SK-N-SH (cell line): ENCODE results near the gene RHOXF1. TPM values are rescaled to one million over a fixed set of nuclear protein-coding genes. Genes with fewer than 3 reads are reported as not detected.
"Not testable (repeated sequence)": the region's sequence is repeated elsewhere in the genome, so short reads cannot be mapped to it uniquely, and the experiment has no call there.

Experiments used
- CTCF ChIA-PET: fragments of 300-600, 350-600 bp; formaldehyde crosslinking; extraction: SDS; loops from one replicate; lab custom pipeline; 2021; lab: Yijun Ruan, JAX
- POLR2A ChIA-PET: fragments of 350-600 bp; sonication (Branson Sonifier 250); formaldehyde crosslinking; extraction: SDS; loops from one replicate; lab custom pipeline; 2020; ENCODE audit warnings: antibody characterized with exemption, inconsistent platforms; lab: Yijun Ruan, JAX
- DNase-seq: peaks from one replicate; pipeline ENCODE4 v3.0.0; 2012
- H2AFZ ChIP-seq: fragments of 200-600 bp; sonication (generic); 2 replicates; pipeline ENCODE4 v1.8.1; 2016; ENCODE audit warnings: antibody characterized with exemption, mild to moderate bottlenecking, low read depth
- H3F3A ChIP-seq: fragments of 200-600 bp; sonication (generic); replicated peaks from 2 replicates; pipeline ENCODE3; 2016; ENCODE audit warnings: antibody characterized with exemption, mild to moderate bottlenecking; ENCODE audit not compliant: insufficient read depth
- H3K27ac ChIP-seq, 2 experiments: fragments of 200-500 bp in 1 of 2; fragments of 200-600 bp in 1 of 2; sonication (Bioruptor generic) in 1 of 2; sonication (generic), shearing (Covaris generic) in 1 of 2; 2 replicates each; pipeline versions ENCODE4 v1.5.1 to v1.6.1; 2014 to 2016; ENCODE audit warnings: low read depth in 2 of 2, inconsistent platforms in 1 of 2, low read length in 1 of 2, mild to moderate bottlenecking in 1 of 2, mixed read lengths in 1 of 2
- H3K27me3 ChIP-seq: fragments of 200-600 bp; sonication (generic), shearing (Covaris generic); 2 replicates; pipeline ENCODE4 v1.6.1; 2016; ENCODE audit warnings: mixed run types; ENCODE audit not compliant: insufficient read depth
- H3K36me3 ChIP-seq, 2 experiments: fragments of 200-500 bp in 1 of 2; fragments of 200-600 bp in 1 of 2; sonication (Bioruptor generic) in 1 of 2; sonication (generic) in 1 of 2; replicated peaks in 1 of 2; 2 replicates each; pipeline versions ENCODE3 to v1.5.1; 2014 to 2016; ENCODE audit warnings: low read length in 1 of 2, mild to moderate bottlenecking in 1 of 2; ENCODE audit not compliant: insufficient read depth in 2 of 2, control insufficient read depth in 1 of 2
- H3K4me1 ChIP-seq, 2 experiments: fragments of 200-500 bp in 1 of 2; fragments of 200-600 bp in 1 of 2; sonication (Bioruptor generic) in 1 of 2; sonication (generic), shearing (Covaris generic) in 1 of 2; 2 replicates each; pipeline versions ENCODE4 v1.5.1 to v1.6.1; 2014 to 2016; ENCODE audit warnings: low read depth in 1 of 2, low read length in 1 of 2, mixed run types in 1 of 2; ENCODE audit not compliant: insufficient read depth in 2 of 2, control insufficient read depth in 1 of 2
- H3K4me2 ChIP-seq: fragments of 200-600 bp; sonication (generic), shearing (Covaris generic); 2 replicates; pipeline ENCODE4 v1.6.1; 2017; ENCODE audit warnings: mixed run types
- H3K4me3 ChIP-seq, 2 experiments: fragments of 200-500 bp in 1 of 2; fragments of 200-600 bp in 1 of 2; sonication (Bioruptor generic) in 1 of 2; sonication (generic), shearing (Covaris generic) in 1 of 2; 2 replicates each; pipeline versions ENCODE4 v1.5.1 to v1.8.1; 2014 to 2016; ENCODE audit warnings: low read depth in 2 of 2, inconsistent platforms in 1 of 2, low read length in 1 of 2, mild to moderate bottlenecking in 1 of 2, mixed read lengths in 1 of 2, moderate library complexity in 1 of 2
- H3K79me2 ChIP-seq: fragments of 200-600 bp; sonication (generic); 2 replicates; pipeline ENCODE4 v1.8.1; 2017; ENCODE audit warnings: mild to moderate bottlenecking; ENCODE audit not compliant: insufficient read depth
- H3K9ac ChIP-seq: fragments of 200-600 bp; sonication (generic); 2 replicates; pipeline ENCODE4 v1.6.1; 2017; ENCODE audit warnings: mixed run types
- H3K9me2 ChIP-seq: fragments of 200-600 bp; sonication (generic); 2 replicates; pipeline ENCODE4 v1.6.1; 2017; ENCODE audit warnings: mixed run types
- H3K9me3 ChIP-seq: fragments of 200-600 bp; sonication (generic); 2 replicates; pipeline ENCODE4 v1.6.1; 2017; ENCODE audit warnings: mixed run types, mild to moderate bottlenecking, moderate library complexity
- H4K20me1 ChIP-seq: fragments of 200-600 bp; sonication (generic); 2 replicates; pipeline ENCODE4 v1.6.1; 2017; ENCODE audit warnings: mild to moderate bottlenecking, mixed run types; ENCODE audit not compliant: insufficient read depth
- CTCF ChIP-seq: fragments of 200-600 bp; sonication (generic); IDR thresholded peaks from 2 replicates; pipeline ENCODE4 v1.6.1; 2017; ENCODE audit warnings: antibody characterized with exemption, mild to moderate bottlenecking, moderate library complexity
- FOXJ3 ChIP-seq: sonication (generic); formaldehyde crosslinking; IDR thresholded peaks from 2 replicates; pipeline ENCODE4 v1.5.1; 2020; ENCODE audit warnings: mild to moderate bottlenecking, missing genetic modification reagents
- FOXM1 ChIP-seq: IDR thresholded peaks from 2 replicates; pipeline ENCODE4 v1.4.0; 2012; ENCODE audit warnings: low read depth, mild to moderate bottlenecking
- GABPA ChIP-seq: IDR thresholded peaks from 2 replicates; pipeline ENCODE4 v1.4.0; 2012; ENCODE audit warnings: low read depth, mild to moderate bottlenecking
- MXI1 ChIP-seq: IDR thresholded peaks from 2 replicates; pipeline ENCODE4 v1.6.1; 2012; ENCODE audit warnings: mild to moderate bottlenecking, low read depth, low read length, improper control_type of control experiment
- POLR2AphosphoS5 ChIP-seq: IDR thresholded peaks from 2 replicates; pipeline ENCODE4 v1.6.1; 2012; ENCODE audit warnings: low read depth, low read length
- RCOR1 ChIP-seq: fragments of 150-350 bp; IDR thresholded peaks from 2 replicates; pipeline ENCODE4 v1.6.1; 2017; ENCODE audit warnings: antibody characterized with exemption, low read length
- SMC3 ChIP-seq: IDR thresholded peaks from 2 replicates; pipeline ENCODE4 v1.6.1; 2012; ENCODE audit warnings: low read depth, low read length, improper control_type of control experiment
- TCF12 ChIP-seq: IDR thresholded peaks from 2 replicates; pipeline ENCODE4 v1.4.0; 2012
- WGBS: methylation state at CpG from one replicate; pipeline ENCODE4 v1.1.6; 2017; ENCODE audit warnings: low lambda C conversion rate; 5-methylcytosine and 5-hydroxymethylcytosine counted together
- polyA plus RNA-seq, 3 experiments: library from polyadenylated mRNA; depleted of rRNA; stranded (reverse); fragments of >200 nt; gene quantifications; 2 replicates each; pipeline ENCODE4 v1.2.3, GENCODE V29; 2012

RHOXF1 gene
- polyA plus RNA-seq (2012; rRNA removed) = 0.07 TPM in 1 of 2 replicates, not detected in the other
- not detected in 2 replicates for polyA plus RNA-seq (2012; cell fraction: cytosol; rRNA removed)
- polyA plus RNA-seq (2012; cell fraction: nucleus; rRNA removed) = 0.19 and 0.46 TPM in 2 replicates

GRCh38 chrX:120115438-120115963 is at the start of gene RHOXF1:
RHOXF1 (minus strand) TSS chrX:120115913; CDS start chrX:120115862, 51 bp downstream.
- no peak within 1 kb of the TSS for H3K4me3 ChIP-seq
- no peaks in the 10 kb centered on the region for H3K36me3 ChIP-seq
- H3K79me2 ChIP-seq = no peaks in the 10 kb centered on the region
- H3K27ac ChIP-seq = no peak within 1 kb of the TSS
- H2AFZ ChIP-seq = no peak within 1 kb of the TSS
- no peaks in the 10 kb centered on the region for H3K4me1 ChIP-seq
- WGBS = 84% methylated on average over 21 of the region's 35 CpGs
- TF ChIP-seq CTCF = no peak
- no peak for TF ChIP-seq FOXM1
- no peak for TF ChIP-seq RCOR1
- no peak for TF ChIP-seq TCF12
- TF ChIP-seq GABPA = no peak
- TF ChIP-seq FOXJ3 (CRISPR knock-in tag) = no peak
- TF ChIP-seq SMC3 = no peak
- no peak for TF ChIP-seq POLR2AphosphoS5
- TF ChIP-seq MXI1 = no peak
- H3K27me3 ChIP-seq = peaks cover 6% of the 10 kb centered on the region; the same call in 1 of the 2 replicates
- H4K20me1 ChIP-seq = no peaks in the 10 kb centered on the region
- DNase-seq = no peak
- ChIA-PET POLR2A (no interaction called here), CTCF (interaction anchor here (1.8 kb wide), 1 partner anchor 98 kb away, joined by 6 read pairs; no protein-coding TSS in a partner anchor)
- H3K9me2 ChIP-seq = no peaks in the 10 kb centered on the region
- no peak within 1 kb of the TSS for H3K4me2 ChIP-seq
- H3K9ac ChIP-seq = no peak within 1 kb of the TSS
- H3F3A ChIP-seq = no peaks in the 10 kb centered on the region
- no peaks in the 10 kb centered on the region for H3K9me3 ChIP-seq

GRCh38 chrX:120159086-120159485 is 43.4 kb upstream of the RHOXF1 start:
- H3K4me3 ChIP-seq, H3K79me2 ChIP-seq, H3K27ac ChIP-seq, H2AFZ ChIP-seq, POLR2A ChIA-PET, H4K20me1 ChIP-seq, H3K4me2 ChIP-seq, H3K9me2 ChIP-seq, H3F3A ChIP-seq, H3K9ac ChIP-seq, CTCF ChIA-PET, H3K36me3 ChIP-seq, H3K27me3 ChIP-seq, DNase-seq, H3K9me3 ChIP-seq, H3K4me1 ChIP-seq: not testable (repeated sequence)
- 74% methylated on average over 18 of the region's 33 CpGs for WGBS

- H4K20me1 ChIP-seq, H3K9ac ChIP-seq, H3K9me2 ChIP-seq, H2AFZ ChIP-seq, H3K4me3 ChIP-seq, CTCF ChIA-PET, H3K27ac ChIP-seq, POLR2A ChIA-PET, H3K4me1 ChIP-seq, H3K36me3 ChIP-seq, H3F3A ChIP-seq, H3K79me2 ChIP-seq, H3K9me3 ChIP-seq, H3K27me3 ChIP-seq, H3K4me2 ChIP-seq, DNase-seq: not testable (repeated sequence)
- WGBS = no CpG with 5 or more reads among the region's 15 CpGs
These were observed 42.6 kb upstream of the RHOXF1 start, which contains the start of gene RHOXF2 for GRCh38 chrX:120158313-120158712. RHOXF2 (plus strand) TSS chrX:120158613; CDS start chrX:120158751, 138 bp downstream.

- DNase-seq, H3K4me3 ChIP-seq, H3K79me2 ChIP-seq, H3K4me2 ChIP-seq, POLR2A ChIA-PET, CTCF ChIA-PET, H4K20me1 ChIP-seq, H3K27ac ChIP-seq, H3K9me3 ChIP-seq, H3K9me2 ChIP-seq, H2AFZ ChIP-seq, H3K4me1 ChIP-seq, H3K9ac ChIP-seq, H3K27me3 ChIP-seq, H3F3A ChIP-seq, H3K36me3 ChIP-seq: not testable (repeated sequence)
- no CpG with 5 or more reads among the region's 12 CpGs for WGBS
These were observed 34.5 kb upstream of the RHOXF1 start for GRCh38 chrX:120150109-120150744.
